Measurements from ENCODE around the gene HMGA1. TPM values are rescaled to one million over a fixed set of nuclear protein-coding genes. Genes with fewer than 3 reads are reported as not detected.

The HMGA1 gene
- total and polyA plus RNA-seq, 2 experiments from 2014 or later = 1,411 to 2,052 TPM

DNA sequence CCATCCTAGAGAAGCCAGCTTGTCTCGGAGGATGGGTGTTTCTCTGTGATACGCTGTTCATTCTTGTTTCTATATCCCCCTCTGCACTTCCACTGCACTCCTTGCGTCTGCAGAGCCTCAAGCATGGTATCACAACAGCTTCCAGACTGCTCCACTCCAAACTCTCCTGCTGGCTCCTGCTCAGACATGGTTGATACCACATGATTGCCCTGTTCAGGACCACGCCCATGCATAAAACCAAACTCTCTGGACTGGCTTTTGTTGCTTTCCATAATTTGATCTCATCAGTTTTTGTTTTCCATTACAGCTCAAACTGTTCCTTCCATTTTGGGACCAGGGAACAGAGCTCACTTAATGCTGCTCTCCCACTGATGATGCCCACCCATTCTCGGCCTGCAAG is 42.2 kb downstream of the HMGA1 start:
- H3K27ac ChIP-seq (ENCODE audit: low read depth) = no peak overlapping the region
- Mint-ChIP-seq H3K27ac (no peak overlapping the region), H3K27me3 (ENCODE audit: insufficient read depth, low read depth, poor library complexity) (peaks cover 5% of the 10 kb centered on the region), H3K9me3 (no peaks in the 10 kb centered on the region), H3K36me3 (ENCODE audit: low read depth) (no peaks in the 10 kb centered on the region; the same call in 1 of the 3 replicates), H3K4me1 (no peaks in the 10 kb centered on the region), H3K4me3 (no peak overlapping the region)
- no peak overlapping the region for H3K4me2 ChIP-seq
- TF ChIP-seq STAT1 (IDR thresholded peaks at IDR 0.05; ENCODE audit: unreplicated experiment) = no peak
- TF ChIP-seq, protein P1, sequence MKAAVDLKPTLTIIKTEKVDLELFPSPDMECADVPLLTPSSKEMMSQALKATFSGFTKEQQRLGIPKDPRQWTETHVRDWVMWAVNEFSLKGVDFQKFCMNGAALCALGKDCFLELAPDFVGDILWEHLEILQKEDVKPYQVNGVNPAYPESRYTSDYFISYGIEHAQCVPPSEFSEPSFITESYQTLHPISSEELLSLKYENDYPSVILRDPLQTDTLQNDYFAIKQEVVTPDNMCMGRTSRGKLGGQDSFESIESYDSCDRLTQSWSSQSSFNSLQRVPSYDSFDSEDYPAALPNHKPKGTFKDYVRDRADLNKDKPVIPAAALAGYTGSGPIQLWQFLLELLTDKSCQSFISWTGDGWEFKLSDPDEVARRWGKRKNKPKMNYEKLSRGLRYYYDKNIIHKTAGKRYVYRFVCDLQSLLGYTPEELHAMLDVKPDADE (IDR thresholded peaks at IDR 0.05) = no peak
- no peak for TF ChIP-seq EZH2phosphoT487 (IDR thresholded peaks at IDR 0.05; ENCODE audit: unreplicated experiment)
- no peak for TF ChIP-seq ZNF114 (CRISPR knock-in tag; IDR thresholded peaks at IDR 0.05)
- TF ChIP-seq, protein P2, sequence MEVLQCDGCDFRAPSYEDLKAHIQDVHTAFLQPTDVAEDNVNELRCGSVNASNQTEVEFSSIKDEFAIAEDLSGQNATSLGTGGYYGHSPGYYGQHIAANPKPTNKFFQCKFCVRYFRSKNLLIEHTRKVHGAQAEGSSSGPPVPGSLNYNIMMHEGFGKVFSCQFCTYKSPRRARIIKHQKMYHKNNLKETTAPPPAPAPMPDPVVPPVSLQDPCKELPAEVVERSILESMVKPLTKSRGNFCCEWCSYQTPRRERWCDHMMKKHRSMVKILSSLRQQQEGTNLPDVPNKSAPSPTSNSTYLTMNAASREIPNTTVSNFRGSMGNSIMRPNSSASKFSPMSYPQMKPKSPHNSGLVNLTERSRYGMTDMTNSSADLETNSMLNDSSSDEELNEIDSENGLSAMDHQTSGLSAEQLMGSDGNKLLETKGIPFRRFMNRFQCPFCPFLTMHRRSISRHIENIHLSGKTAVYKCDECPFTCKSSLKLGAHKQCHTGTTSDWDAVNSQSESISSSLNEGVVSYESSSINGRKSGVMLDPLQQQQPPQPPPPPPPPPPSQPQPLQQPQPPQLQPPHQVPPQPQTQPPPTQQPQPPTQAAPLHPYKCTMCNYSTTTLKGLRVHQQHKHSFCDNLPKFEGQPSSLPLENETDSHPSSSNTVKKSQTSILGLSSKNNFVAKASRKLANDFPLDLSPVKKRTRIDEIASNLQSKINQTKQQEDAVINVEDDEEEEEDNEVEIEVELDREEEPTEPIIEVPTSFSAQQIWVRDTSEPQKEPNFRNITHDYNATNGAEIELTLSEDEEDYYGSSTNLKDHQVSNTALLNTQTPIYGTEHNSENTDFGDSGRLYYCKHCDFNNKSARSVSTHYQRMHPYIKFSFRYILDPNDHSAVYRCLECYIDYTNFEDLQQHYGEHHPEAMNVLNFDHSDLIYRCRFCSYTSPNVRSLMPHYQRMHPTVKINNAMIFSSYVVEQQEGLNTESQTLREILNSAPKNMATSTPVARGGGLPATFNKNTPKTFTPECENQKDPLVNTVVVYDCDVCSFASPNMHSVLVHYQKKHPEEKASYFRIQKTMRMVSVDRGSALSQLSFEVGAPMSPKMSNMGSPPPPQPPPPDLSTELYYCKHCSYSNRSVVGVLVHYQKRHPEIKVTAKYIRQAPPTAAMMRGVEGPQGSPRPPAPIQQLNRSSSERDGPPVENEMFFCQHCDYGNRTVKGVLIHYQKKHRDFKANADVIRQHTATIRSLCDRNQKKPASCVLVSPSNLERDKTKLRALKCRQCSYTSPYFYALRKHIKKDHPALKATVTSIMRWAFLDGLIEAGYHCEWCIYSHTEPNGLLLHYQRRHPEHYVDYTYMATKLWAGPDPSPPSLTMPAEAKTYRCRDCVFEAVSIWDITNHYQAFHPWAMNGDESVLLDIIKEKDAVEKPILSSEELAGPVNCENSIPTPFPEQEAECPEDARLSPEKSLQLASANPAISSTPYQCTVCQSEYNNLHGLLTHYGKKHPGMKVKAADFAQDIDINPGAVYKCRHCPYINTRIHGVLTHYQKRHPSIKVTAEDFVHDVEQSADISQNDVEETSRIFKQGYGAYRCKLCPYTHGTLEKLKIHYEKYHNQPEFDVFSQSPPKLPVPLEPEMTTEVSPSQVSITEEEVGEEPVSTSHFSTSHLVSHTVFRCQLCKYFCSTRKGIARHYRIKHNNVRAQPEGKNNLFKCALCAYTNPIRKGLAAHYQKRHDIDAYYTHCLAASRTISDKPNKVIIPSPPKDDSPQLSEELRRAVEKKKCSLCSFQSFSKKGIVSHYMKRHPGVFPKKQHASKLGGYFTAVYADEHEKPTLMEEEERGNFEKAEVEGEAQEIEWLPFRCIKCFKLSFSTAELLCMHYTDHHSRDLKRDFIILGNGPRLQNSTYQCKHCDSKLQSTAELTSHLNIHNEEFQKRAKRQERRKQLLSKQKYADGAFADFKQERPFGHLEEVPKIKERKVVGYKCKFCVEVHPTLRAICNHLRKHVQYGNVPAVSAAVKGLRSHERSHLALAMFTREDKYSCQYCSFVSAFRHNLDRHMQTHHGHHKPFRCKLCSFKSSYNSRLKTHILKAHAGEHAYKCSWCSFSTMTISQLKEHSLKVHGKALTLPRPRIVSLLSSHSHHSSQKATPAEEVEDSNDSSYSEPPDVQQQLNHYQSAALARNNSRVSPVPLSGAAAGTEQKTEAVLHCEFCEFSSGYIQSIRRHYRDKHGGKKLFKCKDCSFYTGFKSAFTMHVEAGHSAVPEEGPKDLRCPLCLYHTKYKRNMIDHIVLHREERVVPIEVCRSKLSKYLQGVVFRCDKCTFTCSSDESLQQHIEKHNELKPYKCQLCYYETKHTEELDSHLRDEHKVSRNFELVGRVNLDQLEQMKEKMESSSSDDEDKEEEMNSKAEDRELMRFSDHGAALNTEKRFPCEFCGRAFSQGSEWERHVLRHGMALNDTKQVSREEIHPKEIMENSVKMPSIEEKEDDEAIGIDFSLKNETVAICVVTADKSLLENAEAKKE (CRISPR knock-in tag; IDR thresholded peaks at IDR 0.05) = no peak
- TF ChIP-seq NANOG (IDR thresholded peaks at IDR 0.05; ENCODE audit: borderline replicate concordance) = no peak
- TF ChIP-seq CREB1 (CRISPR knock-in tag; IDR thresholded peaks at IDR 0.05; ENCODE audit: low read depth) = no peak
- TF ChIP-seq POLR2AphosphoS5 (IDR thresholded peaks at IDR 0.05; ENCODE audit: low read depth) = no peak
- no peak for TF ChIP-seq JUNB (IDR thresholded peaks at IDR 0.05; ENCODE audit: unreplicated experiment)
- TF ChIP-seq ZNF331 (CRISPR knock-in tag; IDR thresholded peaks at IDR 0.05; ENCODE audit: low read depth) = no peak
- TF ChIP-seq EZH2 (IDR thresholded peaks at IDR 0.05; ENCODE audit: low read depth, unreplicated experiment) = no peak
- TF ChIP-seq, protein P3, sequence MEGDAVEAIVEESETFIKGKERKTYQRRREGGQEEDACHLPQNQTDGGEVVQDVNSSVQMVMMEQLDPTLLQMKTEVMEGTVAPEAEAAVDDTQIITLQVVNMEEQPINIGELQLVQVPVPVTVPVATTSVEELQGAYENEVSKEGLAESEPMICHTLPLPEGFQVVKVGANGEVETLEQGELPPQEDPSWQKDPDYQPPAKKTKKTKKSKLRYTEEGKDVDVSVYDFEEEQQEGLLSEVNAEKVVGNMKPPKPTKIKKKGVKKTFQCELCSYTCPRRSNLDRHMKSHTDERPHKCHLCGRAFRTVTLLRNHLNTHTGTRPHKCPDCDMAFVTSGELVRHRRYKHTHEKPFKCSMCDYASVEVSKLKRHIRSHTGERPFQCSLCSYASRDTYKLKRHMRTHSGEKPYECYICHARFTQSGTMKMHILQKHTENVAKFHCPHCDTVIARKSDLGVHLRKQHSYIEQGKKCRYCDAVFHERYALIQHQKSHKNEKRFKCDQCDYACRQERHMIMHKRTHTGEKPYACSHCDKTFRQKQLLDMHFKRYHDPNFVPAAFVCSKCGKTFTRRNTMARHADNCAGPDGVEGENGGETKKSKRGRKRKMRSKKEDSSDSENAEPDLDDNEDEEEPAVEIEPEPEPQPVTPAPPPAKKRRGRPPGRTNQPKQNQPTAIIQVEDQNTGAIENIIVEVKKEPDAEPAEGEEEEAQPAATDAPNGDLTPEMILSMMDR (conservative IDR thresholded peaks at IDR 0.05; ENCODE audit: low read depth in 2 of 2) = no peak
- TF ChIP-seq, protein P4, sequence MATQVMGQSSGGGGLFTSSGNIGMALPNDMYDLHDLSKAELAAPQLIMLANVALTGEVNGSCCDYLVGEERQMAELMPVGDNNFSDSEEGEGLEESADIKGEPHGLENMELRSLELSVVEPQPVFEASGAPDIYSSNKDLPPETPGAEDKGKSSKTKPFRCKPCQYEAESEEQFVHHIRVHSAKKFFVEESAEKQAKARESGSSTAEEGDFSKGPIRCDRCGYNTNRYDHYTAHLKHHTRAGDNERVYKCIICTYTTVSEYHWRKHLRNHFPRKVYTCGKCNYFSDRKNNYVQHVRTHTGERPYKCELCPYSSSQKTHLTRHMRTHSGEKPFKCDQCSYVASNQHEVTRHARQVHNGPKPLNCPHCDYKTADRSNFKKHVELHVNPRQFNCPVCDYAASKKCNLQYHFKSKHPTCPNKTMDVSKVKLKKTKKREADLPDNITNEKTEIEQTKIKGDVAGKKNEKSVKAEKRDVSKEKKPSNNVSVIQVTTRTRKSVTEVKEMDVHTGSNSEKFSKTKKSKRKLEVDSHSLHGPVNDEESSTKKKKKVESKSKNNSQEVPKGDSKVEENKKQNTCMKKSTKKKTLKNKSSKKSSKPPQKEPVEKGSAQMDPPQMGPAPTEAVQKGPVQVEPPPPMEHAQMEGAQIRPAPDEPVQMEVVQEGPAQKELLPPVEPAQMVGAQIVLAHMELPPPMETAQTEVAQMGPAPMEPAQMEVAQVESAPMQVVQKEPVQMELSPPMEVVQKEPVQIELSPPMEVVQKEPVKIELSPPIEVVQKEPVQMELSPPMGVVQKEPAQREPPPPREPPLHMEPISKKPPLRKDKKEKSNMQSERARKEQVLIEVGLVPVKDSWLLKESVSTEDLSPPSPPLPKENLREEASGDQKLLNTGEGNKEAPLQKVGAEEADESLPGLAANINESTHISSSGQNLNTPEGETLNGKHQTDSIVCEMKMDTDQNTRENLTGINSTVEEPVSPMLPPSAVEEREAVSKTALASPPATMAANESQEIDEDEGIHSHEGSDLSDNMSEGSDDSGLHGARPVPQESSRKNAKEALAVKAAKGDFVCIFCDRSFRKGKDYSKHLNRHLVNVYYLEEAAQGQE (IDR thresholded peaks at IDR 0.05; ENCODE audit: unreplicated experiment) = no peak
- DNase-seq (ENCODE audit: low spot score) (no peak), ATAC-seq (no peak)
- H3K79me2 ChIP-seq (replicated peaks; ENCODE audit: insufficient read depth) = no peaks in the 10 kb centered on the region
- no peaks in the 10 kb centered on the region for H3K27me3 ChIP-seq (ENCODE audit: insufficient read depth)
- H3K4me3 ChIP-seq = no peak overlapping the region
- no peaks in the 10 kb centered on the region for H3F3A ChIP-seq (replicated peaks; ENCODE audit: low read depth)
- H2AFZ ChIP-seq = no peak overlapping the region
- H3K9me2 ChIP-seq (ENCODE audit: insufficient read depth) = no peaks in the 10 kb centered on the region
- no peaks in the 10 kb centered on the region for H4K20me1 ChIP-seq (replicated peaks; ENCODE audit: insufficient read depth)
- 0 out of 2 replicates have a peak, but pooled peaks cover 10% of the 10 kb centered on the region for H3K36me3 ChIP-seq (ENCODE audit: insufficient read depth)
- H3K4me1 ChIP-seq (ENCODE audit: insufficient read depth) = no peaks in the 10 kb centered on the region
